Measurements from ENCODE around the gene GAS2.

The GAS2 gene

GRCh38 chr11:22730319-22730718, 63.9 kb downstream of the GAS2 start:
- no peak for DNase-seq

GRCh38 chr11:22732588-22732987, 66.2 kb downstream of the GAS2 start:
- no peak for DNase-seq

GRCh38 chr11:22733475-22734248, 67.3 kb downstream of the GAS2 start:
- no peak for DNase-seq

- DNase-seq, result no peak
Measured at GRCh38 chr11:22734628-22735345, 68.4 kb downstream of the GAS2 start.

- DNase-seq, result no peak
Measured at GRCh38 chr11:22742157-22742613, 75.8 kb downstream of the GAS2 start.

- no peak for DNase-seq
Measured at GRCh38 chr11:22749536-22749935, 83.1 kb downstream of the GAS2 start.

DNA sequence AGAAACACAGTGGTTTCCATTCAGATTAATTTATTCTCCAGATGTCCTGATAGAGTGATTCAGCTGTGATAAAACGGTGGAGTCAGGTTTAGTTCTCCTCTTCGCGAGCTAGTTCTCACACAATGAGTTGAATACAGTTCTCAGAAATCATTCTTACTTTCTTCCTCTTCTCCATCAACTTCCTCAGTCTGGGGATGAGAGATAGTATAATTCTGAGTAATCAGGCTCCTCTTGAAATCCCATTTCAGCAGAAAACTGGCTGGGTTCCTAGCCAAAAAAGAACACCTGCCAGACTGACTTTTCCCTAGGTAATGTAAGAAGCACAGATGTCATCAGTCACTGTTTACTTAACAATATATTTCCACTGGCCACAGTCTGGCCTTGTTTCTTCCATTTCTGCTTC, 86.5 kb downstream of the GAS2 start:
- peak; percentile 27 for DNase-seq

DNA sequence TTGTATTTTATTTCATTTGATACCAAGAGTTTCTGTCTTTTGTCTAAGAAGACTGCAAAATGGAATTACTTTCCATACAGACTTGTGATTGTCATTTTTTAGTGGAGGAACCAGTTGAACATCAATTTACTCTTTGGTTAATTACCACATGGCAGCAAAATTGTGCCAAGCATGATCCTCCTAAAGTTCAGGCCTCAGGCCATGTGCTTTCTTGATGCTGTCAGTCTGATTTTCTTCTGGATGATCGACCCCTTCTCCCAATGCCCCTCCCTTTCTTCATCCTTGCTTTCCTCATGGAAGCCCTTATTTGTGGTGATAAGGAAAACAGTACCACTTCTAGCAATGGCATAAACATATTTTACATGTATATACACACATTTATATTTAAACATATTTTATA, 87.0 kb downstream of the GAS2 start:
- DNase-seq, result no peak

- DNase-seq, result no peak
Measured at GRCh38 chr11:22761066-22761465, 94.7 kb downstream of the GAS2 start.

- no peak for DNase-seq
Measured at GRCh38 chr11:22763166-22763565, 96.8 kb downstream of the GAS2 start.

GRCh38 chr11:22764735-22765134, 98.3 kb downstream of the GAS2 start:
- no peak for DNase-seq

- no peak for DNase-seq
Measured at GRCh38 chr11:22768281-22768680, 101.9 kb downstream of the GAS2 start.

- no peak for DNase-seq
Measured at GRCh38 chr11:22769081-22769480, 102.7 kb downstream of the GAS2 start.

- no peak for DNase-seq
Measured at GRCh38 chr11:22774716-22775115, 108.3 kb downstream of the GAS2 start.

DNA sequence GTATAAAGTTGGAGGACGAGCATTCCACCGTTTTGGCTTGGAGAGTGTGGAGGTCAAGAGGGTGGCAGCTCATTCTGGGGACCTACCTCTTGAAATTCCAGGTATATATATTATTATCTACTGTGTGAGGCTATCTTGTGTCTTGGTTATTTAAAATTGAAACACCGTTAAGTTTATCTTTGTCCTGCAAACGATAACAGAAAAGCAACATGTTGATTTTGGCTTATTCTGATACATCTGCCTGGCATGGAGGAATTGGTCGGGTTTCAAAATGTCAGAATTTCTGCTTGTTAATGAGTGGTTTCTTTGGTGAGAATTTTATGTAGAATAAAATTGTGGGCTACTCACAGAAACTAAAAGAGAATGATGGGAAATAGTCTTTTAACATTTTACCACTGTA, 108.8 kb downstream of the GAS2 start:
- DNase-seq, result no peak

GRCh38 chr11:22778642-22779041, 112.2 kb downstream of the GAS2 start:
- DNase-seq, result no peak

GRCh38 chr11:22779850-22780249, 113.4 kb downstream of the GAS2 start:
- DNase-seq, result no peak

GRCh38 chr11:22780952-22781593, 114.7 kb downstream of the GAS2 start:
- DNase-seq, result no peak

GRCh38 chr11:22785251-22785650, 118.8 kb downstream of the GAS2 start:
- DNase-seq, result peak; percentile 36

DNA sequence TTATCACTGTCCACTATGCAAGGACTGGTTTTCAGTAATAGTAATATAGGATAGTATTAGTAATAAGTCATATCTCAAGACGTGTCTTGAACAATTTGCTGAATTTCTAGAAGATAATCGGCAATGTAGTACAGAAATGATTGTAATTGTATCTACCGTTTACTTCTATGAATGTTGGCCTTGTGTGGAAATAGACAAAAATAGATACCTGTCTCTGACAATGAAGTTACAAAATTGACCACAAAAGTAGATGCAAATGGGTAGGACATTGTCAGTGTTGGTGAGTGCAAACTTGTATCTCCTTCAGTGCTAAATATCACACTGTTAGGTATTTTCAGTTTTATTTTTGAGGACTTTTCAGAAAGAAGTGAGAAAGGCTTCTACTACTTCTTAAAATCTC, 120.1 kb downstream of the GAS2 start:
- no peak for DNase-seq

- DNase-seq, result no peak
Measured at GRCh38 chr11:22787055-22787454, 120.6 kb downstream of the GAS2 start.

GRCh38 chr11:22787551-22788162, 121.2 kb downstream of the GAS2 start:
- peak; percentile 20 for DNase-seq

DNA sequence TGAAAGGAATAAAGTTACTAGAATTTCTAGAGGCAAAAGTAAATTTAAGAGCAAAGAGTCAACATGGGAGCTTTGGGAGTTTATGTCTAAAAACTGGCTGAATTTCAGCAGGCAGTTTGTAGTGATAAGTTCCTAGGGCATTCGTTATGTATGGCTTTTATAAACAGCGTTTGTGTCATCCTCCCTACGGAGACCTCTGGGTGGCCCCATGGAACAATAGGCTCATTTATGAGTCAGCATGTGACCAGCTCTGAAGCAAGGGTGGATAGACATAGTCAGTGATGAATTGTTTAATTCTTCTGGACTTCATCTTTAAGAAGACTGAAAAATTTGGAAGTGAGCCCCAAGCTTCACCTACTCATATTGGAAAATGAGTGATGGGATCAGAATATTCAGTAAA, 126.1 kb downstream of the GAS2 start:
- no peak for DNase-seq

- no peak for DNase-seq
Measured at GRCh38 chr11:22795914-22796313, 129.5 kb downstream of the GAS2 start.
